Measurements from ENCODE around the gene DUXB.

GRCh38 chr16:75727221-75727620 lies 26.0 kb upstream of the DUXB start:
- TF ChIP-seq, protein P1, sequence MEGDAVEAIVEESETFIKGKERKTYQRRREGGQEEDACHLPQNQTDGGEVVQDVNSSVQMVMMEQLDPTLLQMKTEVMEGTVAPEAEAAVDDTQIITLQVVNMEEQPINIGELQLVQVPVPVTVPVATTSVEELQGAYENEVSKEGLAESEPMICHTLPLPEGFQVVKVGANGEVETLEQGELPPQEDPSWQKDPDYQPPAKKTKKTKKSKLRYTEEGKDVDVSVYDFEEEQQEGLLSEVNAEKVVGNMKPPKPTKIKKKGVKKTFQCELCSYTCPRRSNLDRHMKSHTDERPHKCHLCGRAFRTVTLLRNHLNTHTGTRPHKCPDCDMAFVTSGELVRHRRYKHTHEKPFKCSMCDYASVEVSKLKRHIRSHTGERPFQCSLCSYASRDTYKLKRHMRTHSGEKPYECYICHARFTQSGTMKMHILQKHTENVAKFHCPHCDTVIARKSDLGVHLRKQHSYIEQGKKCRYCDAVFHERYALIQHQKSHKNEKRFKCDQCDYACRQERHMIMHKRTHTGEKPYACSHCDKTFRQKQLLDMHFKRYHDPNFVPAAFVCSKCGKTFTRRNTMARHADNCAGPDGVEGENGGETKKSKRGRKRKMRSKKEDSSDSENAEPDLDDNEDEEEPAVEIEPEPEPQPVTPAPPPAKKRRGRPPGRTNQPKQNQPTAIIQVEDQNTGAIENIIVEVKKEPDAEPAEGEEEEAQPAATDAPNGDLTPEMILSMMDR (IDR thresholded peaks at IDR 0.05; ENCODE audit: low read depth, low read length) = no peak
- TF ChIP-seq POLR2A (IDR thresholded peaks at IDR 0.05; ENCODE audit: extremely low read depth, insufficient read length) = no peak

Measured in NB4 (cell line).